Calu3 (cell line): ENCODE data around the gene CPED1. TPM values are rescaled to one million over a fixed set of nuclear protein-coding genes. Genes with fewer than 3 reads are reported as not detected.
"Not testable (repeated sequence)": the region's sequence is repeated elsewhere in the genome, so short reads cannot be mapped to it uniquely, and the experiment has no call there.

Experiments used
- BruUV-seq: library from RNA; stranded (reverse); fragments of 400-500 nt; replicated peaks from 2 replicates; lab custom pipeline; 2021; lab: Mats Ljungman, UMichigan
- CTCF ChIA-PET: fragments of 300-600 bp; sonication (Branson Sonifier 250); formaldehyde crosslinking; loops from one replicate; lab custom pipeline; 2022; ENCODE audit warnings: antibody characterized with exemption; lab: Charles Lee
- DNase-seq: peaks from one replicate; pipeline ENCODE4 v3.0.0; 2022
- H3K27ac Mint-ChIP-seq: one replicate; pipeline ENCODE4 v1.8.0; 2022; ENCODE audit warnings: mixed read lengths; ENCODE audit not compliant: unreplicated experiment
- H3K27me3 Mint-ChIP-seq: one replicate; pipeline ENCODE4 v1.8.0; 2022; ENCODE audit warnings: mixed read lengths; ENCODE audit not compliant: unreplicated experiment
- H3K36me3 Mint-ChIP-seq: one replicate; pipeline ENCODE4 v1.8.0; 2022; ENCODE audit warnings: mild to moderate bottlenecking, moderate library complexity, mixed read lengths; ENCODE audit not compliant: insufficient read depth, unreplicated experiment
- H3K4me1 Mint-ChIP-seq: one replicate; pipeline ENCODE4 v1.8.0; 2022; ENCODE audit warnings: mild to moderate bottlenecking, low read depth, mixed read lengths; ENCODE audit not compliant: unreplicated experiment
- H3K4me3 Mint-ChIP-seq: one replicate; pipeline ENCODE4 v1.8.0; 2022; ENCODE audit warnings: mild to moderate bottlenecking, low read depth, moderate library complexity, mixed read lengths; ENCODE audit not compliant: unreplicated experiment
- H3K9me3 Mint-ChIP-seq: one replicate; pipeline ENCODE4 v1.8.0; 2022; ENCODE audit warnings: low read depth, mixed read lengths; ENCODE audit not compliant: unreplicated experiment
- intact Hi-C: fragments of 100-400 bp; cut with micrococcal nuclease; formaldehyde crosslinking; loops from one replicate; pipeline ENCODE4 v1.10.0; 2022; ENCODE audit not compliant: unreplicated experiment
- total RNA-seq: library from RNA; stranded (reverse); gene quantifications from 2 replicates; pipeline ENCODE4 v1.2.3, GENCODE V29; 2022
- TF ChIP-seq, protein P1 (sequence below): fragments of 200-600 bp; IDR thresholded peaks from one replicate; pipeline ENCODE4 v1.8.0; 2022; ENCODE audit warnings: antibody characterized with exemption; ENCODE audit not compliant: unreplicated experiment

The CPED1 gene
- total RNA-seq, 1 experiment from 2014 or later = 0.24 TPM

DNA sequence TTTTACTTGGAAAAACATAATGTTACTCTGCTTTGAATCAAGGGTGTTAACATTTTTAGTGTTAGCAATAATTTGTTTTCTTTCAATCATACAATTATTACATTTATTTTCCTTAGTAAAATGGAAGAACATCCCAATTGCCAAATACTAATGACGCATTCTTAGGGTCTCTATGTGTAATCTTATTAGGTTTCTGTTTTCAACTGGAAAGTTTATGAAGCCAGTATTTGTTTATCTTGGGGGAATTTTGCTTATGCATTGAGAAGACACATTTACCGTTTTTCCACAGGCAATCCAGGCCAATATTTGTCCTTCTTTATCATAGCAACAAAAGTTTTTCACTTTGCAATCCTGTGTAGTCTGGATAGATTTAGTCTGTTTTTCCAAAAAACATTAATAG, 134.5 kb downstream of the CPED1 start:
- no peaks in the 10 kb centered on the region for H3K4me1 Mint-ChIP-seq
- BruUV-seq = no TSS peak
- TF ChIP-seq, protein P1, sequence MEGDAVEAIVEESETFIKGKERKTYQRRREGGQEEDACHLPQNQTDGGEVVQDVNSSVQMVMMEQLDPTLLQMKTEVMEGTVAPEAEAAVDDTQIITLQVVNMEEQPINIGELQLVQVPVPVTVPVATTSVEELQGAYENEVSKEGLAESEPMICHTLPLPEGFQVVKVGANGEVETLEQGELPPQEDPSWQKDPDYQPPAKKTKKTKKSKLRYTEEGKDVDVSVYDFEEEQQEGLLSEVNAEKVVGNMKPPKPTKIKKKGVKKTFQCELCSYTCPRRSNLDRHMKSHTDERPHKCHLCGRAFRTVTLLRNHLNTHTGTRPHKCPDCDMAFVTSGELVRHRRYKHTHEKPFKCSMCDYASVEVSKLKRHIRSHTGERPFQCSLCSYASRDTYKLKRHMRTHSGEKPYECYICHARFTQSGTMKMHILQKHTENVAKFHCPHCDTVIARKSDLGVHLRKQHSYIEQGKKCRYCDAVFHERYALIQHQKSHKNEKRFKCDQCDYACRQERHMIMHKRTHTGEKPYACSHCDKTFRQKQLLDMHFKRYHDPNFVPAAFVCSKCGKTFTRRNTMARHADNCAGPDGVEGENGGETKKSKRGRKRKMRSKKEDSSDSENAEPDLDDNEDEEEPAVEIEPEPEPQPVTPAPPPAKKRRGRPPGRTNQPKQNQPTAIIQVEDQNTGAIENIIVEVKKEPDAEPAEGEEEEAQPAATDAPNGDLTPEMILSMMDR = no peak
- DNase-seq = no peak
- intact Hi-C loops = no loop called here
- H3K4me3 Mint-ChIP-seq = no peak overlapping the region
- no peak overlapping the region for H3K27ac Mint-ChIP-seq
- H3K36me3 Mint-ChIP-seq = no peaks in the 10 kb centered on the region
- H3K9me3 Mint-ChIP-seq = no peaks in the 10 kb centered on the region
- no peaks in the 10 kb centered on the region for H3K27me3 Mint-ChIP-seq
- CTCF ChIA-PET = no interaction called here

DNA sequence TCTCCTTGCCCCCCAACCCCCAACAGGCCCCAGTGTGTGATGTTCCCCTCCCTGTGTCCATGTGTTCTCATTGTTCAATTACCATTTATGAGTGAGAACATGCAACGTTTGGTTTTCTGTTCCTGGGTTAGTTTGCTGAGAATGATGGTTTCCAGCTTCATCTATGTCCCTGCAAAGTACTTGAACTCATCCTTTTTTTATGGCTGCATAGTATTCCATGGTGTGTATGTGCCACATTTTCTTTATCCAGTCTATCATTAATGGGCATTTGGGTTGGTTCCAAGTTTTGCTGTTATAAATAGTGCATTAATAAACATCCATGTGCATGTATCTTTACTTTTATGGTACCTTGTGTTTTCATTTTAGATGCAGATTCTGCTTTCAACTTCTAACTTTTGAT, 136.9 kb downstream of the CPED1 start:
- DNase-seq, H3K36me3 Mint-ChIP-seq, BruUV-seq, H3K9me3 Mint-ChIP-seq, H3K27ac Mint-ChIP-seq, CTCF ChIA-PET, H3K4me3 Mint-ChIP-seq, H3K27me3 Mint-ChIP-seq, H3K4me1 Mint-ChIP-seq, intact Hi-C loops: not testable (repeated sequence)

DNA sequence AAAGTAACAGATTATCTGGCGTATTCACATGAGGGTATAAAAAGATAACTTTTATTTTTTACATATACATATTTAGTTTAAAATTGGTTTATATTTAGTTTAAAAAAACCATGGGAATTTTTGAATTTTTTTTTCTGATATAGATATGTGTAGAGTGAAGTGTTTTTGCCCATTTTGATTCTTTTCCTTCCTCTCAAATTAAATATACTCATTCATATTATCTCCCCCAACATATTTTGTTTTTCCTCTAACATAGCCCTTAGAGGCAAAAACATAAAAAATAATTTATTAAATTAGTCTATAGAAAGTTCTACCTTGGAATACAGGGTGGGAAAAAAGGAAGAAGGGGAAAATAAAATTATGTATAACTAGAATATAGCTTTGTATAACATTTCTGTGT, 137.7 kb downstream of the CPED1 start:
- Mint-ChIP-seq H3K27me3 (no peaks in the 10 kb centered on the region), H3K4me3 (no peak overlapping the region), H3K27ac (no peak overlapping the region), H3K4me1 (no peaks in the 10 kb centered on the region), H3K36me3 (no peaks in the 10 kb centered on the region), H3K9me3 (no peaks in the 10 kb centered on the region)
- TF ChIP-seq, protein P1 = no peak
- intact Hi-C loops = loop anchor here (1.0 to 2.0 kb wide), 2 partner anchors 211 to 869 kb away; no protein-coding TSS in a partner anchor
- BruUV-seq = no TSS peak
- CTCF ChIA-PET = no interaction called here
- DNase-seq = no peak

DNA sequence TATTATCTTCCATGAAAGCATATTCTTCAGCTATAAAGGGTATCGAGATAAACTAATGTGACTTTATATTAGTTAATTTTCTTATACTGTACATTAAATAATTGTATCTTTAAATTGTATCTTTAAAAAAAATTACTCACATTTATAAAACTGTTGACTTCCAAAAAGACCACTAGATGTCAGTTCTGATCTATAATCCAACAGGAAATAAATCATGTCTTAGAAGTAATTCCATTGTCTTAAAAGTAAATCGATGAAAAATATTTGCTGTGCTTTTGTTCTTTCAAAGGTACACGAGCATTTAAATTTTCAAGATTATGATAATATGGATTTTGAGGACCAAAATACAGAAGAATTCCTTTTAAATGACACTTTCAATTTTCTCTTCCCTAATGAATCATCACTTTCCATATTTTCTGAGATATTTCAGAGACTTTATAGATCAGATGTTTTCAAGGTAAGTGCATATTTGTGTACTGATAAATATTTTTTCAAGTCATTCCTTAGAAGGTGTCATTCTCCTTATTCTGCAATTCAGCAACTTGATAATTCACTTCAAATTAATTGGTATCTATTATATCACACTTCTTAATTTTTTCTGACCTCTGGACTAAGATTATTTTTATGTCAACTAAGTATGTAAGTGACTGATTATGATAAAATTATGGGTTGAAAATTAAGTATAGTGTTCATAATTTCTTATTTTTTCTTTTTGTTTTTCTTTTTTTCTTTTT, 138.5 kb downstream of the CPED1 start:
- BruUV-seq = no TSS peak
- H3K36me3 Mint-ChIP-seq = no peaks in the 10 kb centered on the region
- intact Hi-C loops = loop anchor here (1.0 to 2.0 kb wide), 2 partner anchors 210 to 868 kb away; no protein-coding TSS in a partner anchor
- no peaks in the 10 kb centered on the region for H3K27me3 Mint-ChIP-seq
- TF ChIP-seq, protein P1 = no peak
- no peak overlapping the region for H3K27ac Mint-ChIP-seq
- no peaks in the 10 kb centered on the region for H3K4me1 Mint-ChIP-seq
- CTCF ChIA-PET = no interaction called here
- DNase-seq = no peak
- H3K9me3 Mint-ChIP-seq = no peaks in the 10 kb centered on the region
- no peak overlapping the region for H3K4me3 Mint-ChIP-seq

DNA sequence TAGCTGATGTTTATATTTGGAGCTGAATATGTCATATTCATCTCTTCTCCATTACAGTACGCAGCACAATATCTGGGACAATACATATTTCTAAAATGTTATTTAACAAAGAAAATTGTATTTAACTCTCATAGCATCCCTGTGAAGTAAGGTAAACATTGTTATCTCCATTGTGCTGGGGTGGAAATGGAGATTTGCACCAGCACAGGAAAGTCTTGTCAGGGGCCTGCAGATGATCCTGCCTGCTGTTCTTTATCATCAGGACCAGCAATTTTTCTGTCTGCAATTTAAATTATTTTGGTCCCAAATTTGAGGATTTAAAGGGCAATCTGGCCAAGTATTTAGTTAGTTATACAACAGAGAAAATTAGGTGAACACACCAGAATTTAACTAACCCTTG, 144.4 kb downstream of the CPED1 start:
- no TSS peak for BruUV-seq
- Mint-ChIP-seq H3K36me3 (no peaks in the 10 kb centered on the region), H3K4me3 (no peak overlapping the region), H3K9me3 (no peaks in the 10 kb centered on the region), H3K4me1 (no peaks in the 10 kb centered on the region), H3K27me3 (no peaks in the 10 kb centered on the region), H3K27ac (no peak overlapping the region)
- TF ChIP-seq, protein P1 = no peak
- DNase-seq = no peak
- intact Hi-C loops = no loop called here
- CTCF ChIA-PET = interaction anchor here (0.6 kb wide), 1 partner anchor 684 kb away, joined by 3 read pairs; no protein-coding TSS in a partner anchor
